Brain microvascular endothelial cell (primary cell): ENCODE data around the gene C16orf82.
A peak's percentile ranks its signal among the peaks of the same experiment; 100 is the strongest.
"Not testable (repeated sequence)": the region's sequence is repeated elsewhere in the genome, so short reads cannot be mapped to it uniquely, and the experiment has no call there.

Experiments used
- DNase-seq: peaks from one replicate; pipeline ENCODE4 v3.0.0-alpha.2; 2020
- H3K27ac ChIP-seq: fragments of 250-450 bp; sonication (Bioruptor Pico); 2 replicates; pipeline ENCODE4 v1.5.1; 2020; ENCODE audit warnings: mild to moderate bottlenecking, moderate library complexity
- H3K27me3 ChIP-seq: fragments of 250-450 bp; sonication (Bioruptor Pico); replicated peaks from 2 replicates; pipeline ENCODE4 v1.5.1; 2020; ENCODE audit warnings: mild to moderate bottlenecking
- H3K36me3 ChIP-seq: fragments of 250-450 bp; sonication (Bioruptor Pico); replicated peaks from 2 replicates; pipeline ENCODE4 v1.5.1; 2020; ENCODE audit warnings: mild to moderate bottlenecking
- H3K4me3 ChIP-seq: 2 replicates; pipeline ENCODE4 v1.5.1; 2011; ENCODE audit warnings: low read depth, mild to moderate bottlenecking, control low read depth, low read length, moderate library complexity
- in situ Hi-C: cut with HindIII; loops from 2 replicates; pipeline ENCODE4 v1.10.0; 2017; ENCODE audit warnings: low sequenced_read_pairs, low pct_ligation_motif_present
- TF ChIP-seq, protein P1 (sequence below): IDR thresholded peaks from 2 replicates; pipeline ENCODE4 v1.5.1; 2011; ENCODE audit warnings: low read depth, mild to moderate bottlenecking, moderate library complexity, low read length, control low read depth, inconsistent platforms; ENCODE audit errors: missing control alignments

The C16orf82 gene

DNA sequence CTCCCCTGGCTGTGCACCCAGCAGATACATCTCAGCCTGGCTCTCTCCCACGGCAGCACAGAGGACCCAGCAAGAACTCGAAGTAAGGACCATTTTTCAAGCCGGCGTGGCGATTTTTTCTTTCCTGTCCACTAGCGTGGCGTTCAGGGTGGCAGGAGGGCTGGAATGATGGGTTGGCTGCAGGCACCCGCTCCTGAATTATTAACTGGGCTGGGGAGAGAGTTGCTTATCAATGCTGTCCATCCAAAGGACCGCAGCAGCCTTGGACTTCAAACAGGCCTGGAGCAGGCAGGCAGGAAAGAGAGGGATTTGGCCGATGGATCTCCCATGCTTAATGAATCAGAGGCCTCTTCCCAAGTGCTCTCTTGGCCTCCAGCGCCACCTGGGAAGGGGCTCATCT is 7.0 kb downstream of the C16orf82 start:
- in situ Hi-C loops = no loop called here
- no peak overlapping the region for H3K4me3 ChIP-seq
- TF ChIP-seq, protein P1, sequence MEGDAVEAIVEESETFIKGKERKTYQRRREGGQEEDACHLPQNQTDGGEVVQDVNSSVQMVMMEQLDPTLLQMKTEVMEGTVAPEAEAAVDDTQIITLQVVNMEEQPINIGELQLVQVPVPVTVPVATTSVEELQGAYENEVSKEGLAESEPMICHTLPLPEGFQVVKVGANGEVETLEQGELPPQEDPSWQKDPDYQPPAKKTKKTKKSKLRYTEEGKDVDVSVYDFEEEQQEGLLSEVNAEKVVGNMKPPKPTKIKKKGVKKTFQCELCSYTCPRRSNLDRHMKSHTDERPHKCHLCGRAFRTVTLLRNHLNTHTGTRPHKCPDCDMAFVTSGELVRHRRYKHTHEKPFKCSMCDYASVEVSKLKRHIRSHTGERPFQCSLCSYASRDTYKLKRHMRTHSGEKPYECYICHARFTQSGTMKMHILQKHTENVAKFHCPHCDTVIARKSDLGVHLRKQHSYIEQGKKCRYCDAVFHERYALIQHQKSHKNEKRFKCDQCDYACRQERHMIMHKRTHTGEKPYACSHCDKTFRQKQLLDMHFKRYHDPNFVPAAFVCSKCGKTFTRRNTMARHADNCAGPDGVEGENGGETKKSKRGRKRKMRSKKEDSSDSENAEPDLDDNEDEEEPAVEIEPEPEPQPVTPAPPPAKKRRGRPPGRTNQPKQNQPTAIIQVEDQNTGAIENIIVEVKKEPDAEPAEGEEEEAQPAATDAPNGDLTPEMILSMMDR = no peak

DNA sequence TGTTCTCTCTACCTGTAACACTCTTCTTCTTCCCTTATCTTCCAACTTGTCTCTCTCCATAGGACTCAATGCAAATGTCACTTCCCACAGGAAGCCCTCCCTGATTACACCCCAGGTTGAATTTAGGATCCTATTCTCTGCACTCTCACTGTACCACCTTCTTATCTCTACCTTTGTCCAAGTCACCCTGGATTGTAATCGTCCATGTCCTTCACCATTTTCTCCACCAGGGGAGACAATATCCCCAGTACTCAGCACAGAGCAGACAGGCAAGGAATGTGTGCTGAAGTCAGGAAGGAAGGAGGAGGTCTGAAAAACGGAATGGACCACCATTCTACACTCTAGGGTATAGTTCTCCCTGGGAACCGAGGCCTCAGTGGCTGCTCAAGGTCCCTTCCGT is 14.2 kb downstream of the C16orf82 start:
- DNase-seq = peak; percentile 4
- H3K4me3 ChIP-seq = no peak overlapping the region
- H3K27me3 ChIP-seq = no peaks in the 10 kb centered on the region
- in situ Hi-C loops = no loop called here
- TF ChIP-seq, protein P1 = peak; percentile 47
- no peaks in the 10 kb centered on the region for H3K36me3 ChIP-seq
- no peak overlapping the region for H3K27ac ChIP-seq

More for the DNA sequence above, 7.0 kb downstream of the C16orf82 start:
- H3K27ac ChIP-seq = no peak overlapping the region
- DNase-seq = no peak
- no peaks in the 10 kb centered on the region for H3K27me3 ChIP-seq
- no peaks in the 10 kb centered on the region for H3K36me3 ChIP-seq

- no peak for DNase-seq
- in situ Hi-C loops = no loop called here
- H3K36me3 ChIP-seq = no peaks in the 10 kb centered on the region
- H3K27me3 ChIP-seq = no peaks in the 10 kb centered on the region
- no peak overlapping the region for H3K4me3 ChIP-seq
- H3K27ac ChIP-seq = no peak overlapping the region
- TF ChIP-seq, protein P1 = no peak
Measured at GRCh38 chr16:27083861-27084261, 17.1 kb downstream of the C16orf82 start.

DNA sequence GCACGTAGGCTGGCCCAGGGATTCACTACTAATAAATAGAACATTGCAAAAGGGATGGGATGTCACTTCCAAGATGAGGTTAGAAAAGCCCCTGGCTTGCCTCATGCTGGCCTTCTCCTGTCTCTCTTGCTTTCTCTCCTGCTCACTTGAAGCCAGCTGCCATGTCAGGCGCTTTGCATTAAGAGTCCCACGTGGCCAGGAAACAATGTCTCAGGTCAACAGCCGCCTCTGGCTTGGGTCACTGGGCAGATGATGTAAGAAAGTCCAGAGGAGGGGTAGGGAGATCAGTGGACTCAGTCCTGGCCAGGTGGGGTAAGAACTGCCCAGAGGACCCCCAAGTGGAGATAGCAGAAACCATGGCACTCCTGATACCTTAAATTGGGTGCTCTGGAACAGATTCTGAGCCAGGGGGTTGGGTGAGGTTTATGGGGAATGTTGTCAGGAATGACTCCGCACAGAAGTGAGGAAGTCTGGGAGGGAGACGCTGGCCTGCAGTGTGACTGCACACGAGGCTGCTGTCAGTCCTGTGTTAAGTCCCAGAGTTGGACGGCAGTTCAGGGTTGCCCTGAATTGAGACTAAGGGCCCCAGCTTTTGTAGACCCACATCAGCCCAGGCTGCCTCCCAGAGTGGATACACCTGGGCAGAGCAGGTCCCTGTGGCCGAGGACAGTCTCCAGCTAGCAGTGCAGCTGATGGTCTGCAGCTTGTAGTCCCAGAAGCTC is 17.7 kb downstream of the C16orf82 start:
- no peaks in the 10 kb centered on the region for H3K27me3 ChIP-seq
- no peak for DNase-seq
- H3K27ac ChIP-seq = no peak overlapping the region
- no peak overlapping the region for H3K4me3 ChIP-seq
- in situ Hi-C loops = no loop called here
- no peaks in the 10 kb centered on the region for H3K36me3 ChIP-seq
- TF ChIP-seq, protein P1 = no peak

DNA sequence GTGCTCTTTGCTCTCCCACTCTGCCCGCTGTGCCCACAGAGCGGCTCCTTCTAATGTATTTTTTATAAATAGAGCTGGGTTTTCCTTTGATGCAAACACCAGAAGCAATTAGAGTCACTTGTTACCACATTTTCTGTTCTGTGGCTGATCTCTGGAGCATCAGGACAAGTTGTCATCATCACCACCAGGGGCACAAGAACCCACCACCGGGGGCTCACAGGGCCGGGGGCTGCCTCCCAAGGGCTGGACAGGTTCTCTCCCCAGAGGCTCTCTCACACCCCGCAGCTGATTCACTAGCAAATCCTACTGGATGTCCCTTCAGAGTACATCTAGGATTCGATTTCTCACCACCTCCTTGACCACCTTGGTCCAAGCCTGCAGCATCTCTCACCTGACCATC is 18.5 kb downstream of the C16orf82 start:
- no peak overlapping the region for H3K4me3 ChIP-seq
- H3K27ac ChIP-seq = no peak overlapping the region
- in situ Hi-C loops = no loop called here
- no peak for DNase-seq
- TF ChIP-seq, protein P1 = no peak
- no peaks in the 10 kb centered on the region for H3K27me3 ChIP-seq
- no peaks in the 10 kb centered on the region for H3K36me3 ChIP-seq

GRCh38 chr16:27086031-27086430 is 19.3 kb downstream of the C16orf82 start:
- in situ Hi-C loops, DNase-seq, H3K27ac ChIP-seq: not testable (repeated sequence)

More at GRCh38 chr16:27086031-27086430, 19.3 kb downstream of the C16orf82 start:
- H3K27me3 ChIP-seq, H3K36me3 ChIP-seq, H3K4me3 ChIP-seq: not testable (repeated sequence)
